NOMO-1 treated with DMSO at 0.1 percent for 48 hours (cell line): ENCODE data around the gene MS4A4E.
A peak's percentile ranks its signal among the peaks of the same experiment; 100 is the strongest.
"Not testable (repeated sequence)": the region's sequence is repeated elsewhere in the genome, so short reads cannot be mapped to it uniquely, and the experiment has no call there.

Experiments used
- DNase-seq: peaks from one replicate; lab custom pipeline; 2025; ENCODE audit not compliant: unreplicated experiment; lab: John Stamatoyannopoulos, UW

MS4A4E gene

DNA sequence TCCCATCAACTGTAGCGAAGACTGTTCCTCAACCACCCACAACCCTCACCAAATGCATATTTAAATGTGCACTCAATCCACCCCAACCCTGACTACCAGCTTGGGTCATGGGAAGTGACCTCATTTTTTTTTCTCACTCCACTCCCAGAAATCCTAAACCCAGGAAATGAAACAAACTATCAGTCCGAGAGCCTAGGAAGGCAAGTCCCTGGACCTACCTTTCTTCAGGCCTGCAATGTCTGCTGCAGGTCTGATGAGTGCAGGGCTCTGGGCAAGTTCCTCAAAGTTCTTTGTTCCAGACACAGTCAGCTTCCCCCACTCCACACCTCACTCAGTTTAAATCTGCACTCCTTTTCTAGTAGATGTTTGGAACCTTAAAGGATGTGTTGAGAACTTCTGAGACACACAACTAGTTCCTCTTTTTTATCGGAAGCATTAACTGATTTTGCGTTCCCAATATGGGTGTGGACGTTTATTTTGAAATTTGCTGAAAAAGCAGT, at the start of gene MS4A4E:
Gene MS4A4E (minus strand): TSS at position 398 of the 500 bp plus-strand sequence. CDS start 13,082 bp downstream, outside the sequence.
- peak; percentile 96 for DNase-seq

DNA sequence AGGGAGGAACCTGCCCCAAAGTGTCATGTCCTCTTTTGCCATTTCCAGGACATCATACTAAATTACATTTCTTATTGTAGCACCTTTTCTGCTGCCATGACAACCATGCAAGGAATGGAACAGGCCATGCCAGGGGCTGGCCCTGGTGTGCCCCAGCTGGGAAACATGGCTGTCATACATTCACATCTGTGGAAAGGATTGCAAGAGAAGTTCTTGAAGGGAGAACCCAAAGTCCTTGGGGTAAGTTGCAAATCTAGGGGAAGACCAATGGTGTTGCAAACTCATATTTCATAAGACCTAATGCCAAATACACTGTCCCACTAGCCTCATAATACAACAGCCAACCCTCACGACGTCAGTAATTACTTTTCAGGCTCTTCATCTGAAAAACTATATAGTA, 49.2 kb upstream of the MS4A4E start:
- no peak for DNase-seq

DNA sequence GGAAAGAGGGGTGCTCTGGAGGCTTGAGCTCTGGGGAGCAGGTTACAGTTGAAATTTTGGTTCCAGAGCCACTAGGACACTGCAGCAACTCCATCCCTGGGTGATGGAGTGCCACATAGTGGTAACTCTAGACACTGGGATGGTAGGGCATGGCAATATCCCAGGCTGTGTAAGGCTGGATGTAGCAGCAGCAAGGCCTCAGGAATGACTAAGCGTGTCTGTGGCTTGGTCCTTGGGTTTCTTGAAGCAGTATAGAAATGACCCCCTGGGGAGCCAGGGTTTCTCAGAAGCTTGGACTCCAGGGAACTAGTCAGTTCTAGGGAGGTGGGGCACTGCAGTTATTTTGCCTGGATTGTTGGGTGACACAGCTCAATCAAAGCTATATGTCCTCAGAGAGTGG, 45.6 kb upstream of the MS4A4E start:
- no peak for DNase-seq

DNA sequence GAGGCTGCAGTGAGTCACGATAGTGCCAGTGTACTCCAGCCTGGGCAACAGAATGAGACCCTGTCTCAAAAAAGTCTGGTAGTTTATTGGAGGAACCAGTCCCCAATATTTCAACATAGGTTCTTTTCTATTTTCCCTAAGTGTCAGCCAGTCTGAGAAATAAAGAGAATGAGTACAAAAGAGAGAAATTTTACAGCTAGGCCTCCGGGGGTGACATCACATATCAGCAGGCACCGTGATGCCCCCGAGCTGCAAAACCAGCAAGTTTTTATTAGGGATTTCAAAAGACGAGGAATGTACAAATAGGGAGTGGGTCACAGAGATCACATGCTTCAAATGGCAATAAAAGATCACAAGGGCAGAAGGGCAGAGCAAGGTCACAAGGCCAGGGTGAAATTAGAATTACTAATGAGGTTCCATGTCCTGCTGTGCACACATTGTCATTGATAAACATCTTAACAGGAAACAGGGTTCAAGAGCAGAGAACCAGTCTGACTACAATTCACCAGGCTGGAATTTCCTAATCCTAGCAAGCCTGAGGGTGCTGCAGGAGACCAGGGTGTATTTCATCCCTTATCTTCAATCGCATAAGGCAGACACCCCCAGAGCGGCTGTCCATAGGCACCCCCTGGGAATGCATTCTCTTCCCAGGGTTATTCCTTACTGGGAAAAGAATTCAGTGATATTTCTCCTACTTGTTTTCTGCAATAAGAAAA, 42.6 kb upstream of the MS4A4E start:
- not testable (repeated sequence) for DNase-seq

DNA sequence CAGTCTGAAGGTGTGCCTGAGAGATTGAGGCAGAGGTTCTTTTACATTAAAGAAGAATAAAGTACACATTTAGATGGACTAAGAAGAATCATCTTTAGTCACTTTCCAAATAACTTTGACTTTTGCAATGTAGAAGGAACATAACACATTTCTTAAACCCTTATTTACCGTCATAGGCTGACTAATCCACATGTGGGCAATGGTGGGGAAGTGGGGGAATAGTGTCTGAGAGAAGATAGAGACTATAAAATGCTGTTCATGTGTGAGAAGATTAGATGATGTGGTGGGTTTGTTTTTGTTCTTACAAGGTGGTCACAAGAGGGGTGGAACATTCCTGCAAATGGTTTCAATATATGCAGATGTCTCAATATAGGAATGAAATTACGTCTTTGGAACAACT, 39.3 kb upstream of the MS4A4E start:
- no peak for DNase-seq

DNA sequence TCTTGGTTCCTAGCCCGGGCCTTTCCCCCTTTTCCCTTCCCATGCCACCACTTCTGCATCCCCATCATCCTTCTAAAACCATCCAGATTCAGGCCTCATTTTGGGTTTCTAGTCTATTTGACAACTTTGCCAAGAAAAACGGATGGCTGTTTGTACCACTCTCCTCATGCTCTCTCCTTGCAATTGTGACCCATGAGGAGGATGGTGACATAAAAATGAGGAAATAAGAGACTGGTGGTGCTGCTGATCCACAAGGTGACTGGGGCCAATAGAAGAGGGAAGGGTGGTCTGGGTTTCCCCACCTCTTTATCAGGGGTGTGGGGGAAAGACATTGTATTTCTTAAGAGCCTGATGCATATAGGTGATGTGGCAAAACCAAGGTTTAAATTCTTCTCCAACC, 38.5 kb upstream of the MS4A4E start:
- DNase-seq = peak; percentile 29

DNA sequence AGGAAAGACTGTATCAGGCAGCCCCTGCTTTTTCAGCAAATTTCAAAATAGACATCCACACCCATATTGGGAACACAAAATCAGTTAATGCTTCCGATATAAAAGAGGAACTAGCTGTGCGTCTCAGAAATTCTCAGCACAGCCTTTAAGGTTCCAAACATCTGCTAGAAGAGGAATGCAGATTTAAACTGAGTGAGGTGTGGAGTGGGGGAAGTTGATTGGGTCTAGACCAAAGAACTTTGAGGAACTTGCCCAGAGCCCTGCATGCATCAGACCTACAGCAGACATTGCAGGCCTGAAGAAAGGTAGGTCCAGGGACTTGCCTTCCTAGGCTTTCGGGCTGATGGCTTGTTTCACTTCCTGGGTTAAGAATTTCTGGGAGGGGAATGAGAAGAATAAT, 37.5 kb upstream of the MS4A4E start, which contains the start of gene MS4A4A:
Gene MS4A4A (plus strand): TSS at position 255 of the 400 bp plus-strand sequence. CDS start 10 bp downstream, at position 265.
- DNase-seq = peak; percentile 96

DNA sequence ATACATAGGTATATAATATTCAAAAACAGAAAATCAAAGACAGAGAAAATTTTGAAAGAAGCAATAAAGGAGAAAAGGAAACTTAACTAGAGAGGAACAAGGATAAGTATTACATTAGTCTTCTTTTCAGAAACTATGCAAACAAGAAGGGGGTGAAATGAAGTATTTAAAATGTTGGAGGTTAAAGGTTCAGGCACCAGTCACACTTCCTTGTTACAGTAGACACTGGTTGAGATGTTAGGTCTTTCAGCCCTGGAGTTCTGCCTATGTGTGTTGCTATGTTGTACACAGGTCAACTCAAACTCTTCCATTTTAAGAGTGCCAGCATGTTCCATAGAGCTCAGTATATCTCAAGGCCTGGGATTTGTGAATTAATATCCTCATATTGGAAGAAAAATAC, 31.5 kb upstream of the MS4A4E start:
- DNase-seq = no peak

DNA sequence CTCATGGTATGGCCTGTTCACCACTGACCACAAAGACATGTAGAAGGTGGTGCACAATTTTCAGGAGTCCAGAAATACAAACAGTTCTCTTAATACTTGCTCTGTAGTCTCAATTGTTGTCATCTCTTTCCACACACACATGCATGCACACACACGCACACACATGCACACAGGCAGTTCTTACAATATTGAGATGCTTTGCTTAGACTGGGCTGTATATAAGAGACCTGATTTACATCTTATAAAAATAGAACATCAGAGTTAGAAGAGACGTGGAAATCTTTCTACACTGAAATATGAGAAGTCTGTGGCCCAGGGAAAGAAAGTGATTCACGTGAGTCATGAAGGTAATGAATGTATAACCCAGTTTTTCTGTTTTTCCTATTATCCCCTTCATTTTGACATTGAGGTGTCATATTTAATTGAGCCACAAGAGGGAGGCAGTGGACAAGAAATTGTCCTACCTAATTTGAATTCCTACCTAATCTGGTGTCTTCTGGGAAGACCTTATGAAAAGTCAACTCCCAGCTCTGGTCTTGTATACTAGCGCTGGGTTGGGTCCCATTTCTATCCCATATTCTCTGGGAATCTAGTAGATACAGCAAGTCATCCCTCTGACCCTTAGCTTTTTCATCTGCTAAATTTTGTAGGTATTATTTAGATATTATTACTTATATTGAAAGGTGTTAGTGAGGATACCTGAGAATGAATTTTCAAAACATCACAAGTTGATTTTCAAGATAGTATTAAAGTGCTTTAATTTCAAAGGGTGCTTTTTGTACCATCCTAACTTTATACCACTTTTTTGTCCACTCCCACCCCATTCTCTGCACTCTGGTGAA, 22.7 kb upstream of the MS4A4E start:
- peak; percentile 49 for DNase-seq

DNA sequence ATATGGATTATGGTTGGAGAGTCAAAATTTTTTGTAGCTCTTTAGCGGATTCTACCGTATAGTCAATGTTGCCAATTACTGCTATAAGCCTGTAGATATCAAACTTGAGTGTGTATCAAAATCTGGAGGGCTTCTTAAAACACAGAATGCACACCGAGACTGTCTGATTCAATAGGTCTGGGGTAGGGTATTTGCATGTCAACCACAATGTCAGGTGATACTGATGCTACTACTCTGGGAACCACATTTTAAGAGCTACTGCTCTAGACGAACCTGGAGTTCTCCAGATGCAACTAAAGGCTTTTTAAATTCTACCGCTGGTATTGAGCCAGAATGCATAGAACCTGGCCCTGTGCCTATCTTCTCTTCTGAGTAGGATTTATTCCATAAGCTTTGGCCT, 21.7 kb upstream of the MS4A4E start:
- no peak for DNase-seq

DNA sequence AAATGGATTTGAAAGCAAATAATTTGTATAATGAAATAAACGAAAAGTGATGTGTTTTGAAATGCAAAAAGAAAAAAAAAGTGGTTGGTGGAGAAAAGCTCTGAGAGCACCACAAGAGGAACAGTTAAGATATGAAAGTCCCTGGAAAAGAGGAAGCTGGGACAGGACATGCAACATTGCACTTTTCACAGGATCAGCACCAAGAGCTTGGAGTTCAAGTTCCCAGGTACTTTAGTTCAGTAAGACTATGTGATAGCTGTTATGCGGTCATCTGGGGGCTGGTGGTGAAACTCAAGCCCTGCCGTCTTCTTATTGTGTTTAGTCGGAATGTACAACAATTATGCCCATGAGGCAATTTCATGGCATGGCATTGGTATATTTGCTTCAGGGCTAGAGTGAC, 20.5 kb upstream of the MS4A4E start:
- peak; percentile 64 for DNase-seq

DNA sequence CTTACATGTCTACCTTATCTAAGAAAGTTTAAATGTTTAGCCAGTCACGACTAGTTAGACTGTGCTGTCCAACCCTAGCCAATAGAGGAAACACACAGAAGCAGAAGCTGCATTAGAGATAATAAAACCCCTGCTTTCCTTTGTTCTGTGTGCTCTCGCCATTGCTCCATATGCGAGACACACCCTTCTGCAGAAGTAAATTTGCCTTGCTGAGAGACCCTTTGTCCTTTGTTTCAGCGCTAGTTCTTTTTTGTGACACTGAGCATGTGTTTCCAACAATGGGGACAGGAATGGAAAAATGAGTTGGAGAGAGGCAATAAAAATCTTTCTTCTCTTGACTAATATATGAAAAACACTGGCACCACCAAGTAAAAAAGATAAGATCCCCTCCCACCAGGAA, 18.1 kb upstream of the MS4A4E start:
- no peak for DNase-seq

DNA sequence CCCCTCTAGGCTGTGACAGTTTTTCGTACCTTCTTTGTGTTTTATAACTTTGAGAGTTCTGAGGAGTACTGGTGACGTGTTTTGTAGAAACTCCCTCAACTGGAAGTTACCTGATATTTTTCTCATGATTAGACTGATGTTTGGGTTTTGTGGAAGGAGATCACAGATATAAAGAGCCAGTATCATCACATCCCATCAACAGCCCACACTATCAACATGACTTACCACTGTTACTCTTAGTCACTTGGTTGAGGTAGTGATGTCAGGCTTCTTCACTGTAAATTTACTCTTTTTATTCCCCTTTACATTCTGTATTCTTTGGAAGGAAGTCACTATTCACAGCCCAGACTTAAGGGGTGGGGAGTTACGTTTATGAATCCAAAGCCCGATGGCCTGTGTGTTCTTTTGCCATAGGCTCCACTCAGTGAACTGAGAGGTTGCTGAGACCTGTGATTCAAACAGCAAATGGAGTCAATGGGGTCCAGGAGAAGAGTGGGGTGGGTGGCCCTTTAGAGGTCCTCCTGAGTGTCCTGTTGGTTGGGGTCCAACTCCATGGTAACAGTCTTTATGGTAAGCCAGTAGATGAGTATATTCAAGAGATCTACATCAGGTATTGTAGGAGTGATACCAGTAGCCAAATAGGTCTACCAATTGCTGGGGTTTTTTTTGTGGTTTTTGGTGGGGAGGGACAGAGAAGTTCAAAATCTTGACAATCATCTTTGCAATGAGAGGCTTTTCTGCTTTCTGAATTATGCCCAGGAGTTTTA, 15.2 kb upstream of the MS4A4E start:
- no peak for DNase-seq

DNA sequence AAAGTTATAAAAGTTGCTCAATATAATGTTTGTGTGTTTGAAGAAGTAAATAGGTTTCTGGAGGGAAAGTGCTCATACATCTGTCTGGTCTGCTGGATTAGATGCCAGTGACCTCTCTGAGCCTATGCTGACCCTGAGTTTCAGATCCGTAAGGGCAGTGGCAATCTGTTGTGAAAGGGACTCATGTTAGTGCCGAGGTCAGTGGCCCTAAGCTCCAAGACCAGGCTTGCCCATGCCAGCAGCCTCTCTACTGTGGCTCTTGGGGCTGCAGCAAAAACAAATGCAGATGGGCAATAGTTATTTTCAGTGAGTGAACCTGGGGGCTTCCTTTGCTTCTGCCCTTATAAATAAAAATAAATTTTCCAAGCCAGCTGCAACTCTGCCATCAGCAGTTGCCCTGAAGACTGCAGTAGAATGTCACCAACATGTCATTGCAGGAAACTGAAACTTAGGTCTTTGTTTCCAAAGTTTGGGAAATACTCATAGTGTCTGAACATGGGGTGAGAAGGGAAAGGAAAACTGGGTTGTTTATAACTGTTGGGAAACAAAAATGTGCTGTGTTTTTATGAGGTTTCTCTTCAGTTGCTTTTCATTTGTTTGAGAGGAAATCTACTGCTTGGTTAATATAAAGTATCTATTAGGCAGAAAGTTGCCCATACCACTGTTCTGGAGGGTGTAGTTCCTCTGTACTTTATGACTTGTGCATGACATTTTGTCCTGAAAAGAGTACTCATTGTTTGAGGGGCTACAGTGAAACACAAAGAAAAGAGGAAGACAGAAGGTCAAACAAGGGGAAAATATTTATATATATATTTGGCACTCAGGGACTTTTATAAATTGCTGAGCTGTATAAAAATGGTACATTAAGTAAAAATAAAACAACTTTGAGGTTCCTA, 9.5 kb upstream of the MS4A4E start:
- DNase-seq = peak; percentile 35

DNA sequence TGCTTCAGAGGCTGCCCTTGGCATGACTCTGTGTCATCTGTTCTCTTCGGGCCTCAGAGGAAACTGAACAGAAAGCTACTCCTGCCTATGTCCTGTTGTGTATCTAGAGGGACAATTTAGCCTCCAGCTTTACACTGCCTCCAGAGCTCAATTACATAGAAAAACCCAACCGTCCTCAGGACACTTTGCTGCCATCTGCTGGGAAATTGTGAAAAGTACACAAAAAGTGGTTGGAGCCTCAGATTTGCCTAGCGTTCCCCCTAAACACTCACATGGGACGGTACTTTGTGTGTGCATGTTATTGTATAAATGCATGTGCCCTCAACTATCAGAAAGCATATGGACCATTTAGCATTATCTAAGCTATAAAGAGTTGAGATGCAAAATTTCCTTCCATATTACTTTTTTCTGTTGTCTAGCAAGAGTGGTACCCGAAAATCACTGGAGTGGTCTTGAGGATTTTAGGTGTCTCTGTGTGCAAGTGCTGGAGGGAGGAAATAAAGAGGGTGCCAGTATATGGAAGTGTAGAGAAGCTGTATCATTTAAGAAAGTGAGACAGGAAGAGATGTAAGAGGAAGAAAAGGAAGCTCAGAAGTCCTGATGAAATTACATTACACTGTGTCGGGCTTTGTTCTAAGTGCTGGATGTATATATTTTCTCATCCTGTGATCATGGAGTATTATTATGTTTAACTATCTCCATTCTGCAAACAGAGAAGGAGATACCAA, 8.7 kb upstream of the MS4A4E start:
- peak; percentile 75 for DNase-seq

DNA sequence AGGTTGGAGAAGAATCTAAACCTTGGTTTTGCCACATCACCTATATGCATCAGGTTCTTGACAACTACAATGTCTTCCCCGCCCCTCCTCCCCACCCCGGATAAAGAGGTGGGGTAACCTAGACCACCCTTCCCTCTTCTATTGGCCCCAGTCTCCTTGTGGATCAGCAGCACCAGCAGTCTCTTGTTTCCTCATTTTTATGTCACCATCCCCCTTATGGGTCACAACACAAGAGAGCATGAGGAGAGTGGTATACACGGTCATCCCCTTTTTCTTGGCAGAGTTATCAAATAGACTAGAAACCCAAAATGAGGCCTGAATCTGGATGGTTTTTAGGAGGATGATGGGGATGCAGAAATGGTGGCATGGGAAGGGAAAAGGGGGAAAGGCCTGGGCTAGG, 1.2 kb downstream of the MS4A4E start:
- peak; percentile 63 for DNase-seq

DNA sequence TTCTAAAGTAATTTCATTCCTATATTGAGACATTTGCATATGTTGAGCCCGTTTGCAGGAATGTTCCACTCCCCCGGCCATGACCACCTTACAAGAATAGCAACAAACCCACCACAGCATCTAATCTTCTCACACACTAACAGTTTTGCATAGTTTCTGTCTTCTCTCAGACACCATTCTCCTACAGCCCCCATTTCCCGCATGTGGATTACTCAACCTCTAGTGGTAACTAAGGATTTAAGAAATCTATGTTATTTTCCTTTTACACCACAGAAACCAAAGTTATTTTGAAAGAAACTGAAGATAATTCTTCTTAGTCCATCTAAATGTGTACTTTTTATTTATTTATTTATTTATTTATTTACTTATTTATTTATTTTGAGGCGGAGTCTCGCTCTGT, 2.3 kb downstream of the MS4A4E start:
- peak; percentile 29 for DNase-seq

DNA sequence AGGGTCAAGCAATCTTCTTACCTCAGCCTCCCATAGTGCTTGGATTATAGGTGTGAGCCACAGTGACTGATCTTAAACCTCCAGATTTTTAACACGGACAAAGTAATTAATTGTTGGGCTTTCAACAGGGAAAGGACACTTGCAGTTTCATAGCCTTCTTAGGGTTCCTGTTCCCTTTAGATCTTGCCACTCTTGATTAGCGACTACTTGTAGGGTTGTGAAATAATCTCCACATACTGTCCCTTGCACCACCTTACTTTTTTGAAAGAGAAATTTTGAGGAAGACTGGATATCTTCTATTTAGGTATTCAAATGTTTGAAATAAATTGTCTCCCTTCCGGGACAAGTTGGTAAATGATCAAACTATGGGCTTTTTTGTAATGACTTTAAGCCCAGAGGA, 7.6 kb downstream of the MS4A4E start:
- peak; percentile 91 for DNase-seq

DNA sequence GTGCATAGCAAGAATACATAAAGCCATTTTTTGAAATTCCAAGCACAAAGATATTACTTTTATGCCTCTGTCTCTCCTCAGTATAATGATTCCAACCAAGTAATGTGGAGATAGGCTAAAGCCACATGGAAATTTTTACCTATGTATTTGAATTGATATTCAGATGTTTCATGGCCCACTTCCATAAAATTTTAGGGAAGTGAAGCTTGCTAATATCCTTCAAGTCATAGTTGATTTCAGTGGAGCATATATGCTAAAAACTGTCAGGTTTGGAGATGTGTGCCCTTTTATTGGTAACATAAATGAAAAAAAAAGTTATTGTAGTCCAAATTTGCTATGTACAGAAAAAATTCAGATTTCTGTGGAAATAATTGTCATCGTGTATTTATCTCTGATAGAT, 12.3 kb downstream of the MS4A4E start:
- DNase-seq = peak; percentile 44

DNA sequence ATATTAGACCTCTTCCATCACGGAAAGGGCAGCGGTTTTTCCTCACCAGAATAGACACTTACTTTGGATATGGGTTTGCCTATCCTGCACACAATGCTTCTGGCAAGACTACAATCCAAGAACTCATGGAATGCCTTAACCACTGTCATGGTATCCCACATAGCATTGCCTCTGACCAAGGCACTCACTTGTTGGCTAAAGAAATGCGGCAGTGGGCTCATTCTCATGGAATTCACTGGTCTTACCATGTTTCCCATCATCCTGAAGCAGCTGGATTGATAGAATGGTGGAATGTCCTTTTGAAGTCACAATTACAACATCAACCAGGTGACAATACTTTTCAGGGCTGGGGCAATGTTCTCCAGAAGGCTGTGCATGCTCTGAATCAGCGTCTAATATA, 20.8 kb downstream of the MS4A4E start:
- no peak for DNase-seq
